Measurements from ENCODE around the gene IFT20. TPM values are rescaled to one million over a fixed set of nuclear protein-coding genes. Genes with fewer than 3 reads are reported as not detected.

Gene IFT20
- total and polyA plus RNA-seq, 2 of the 13 experiments (the other 11 are each of a cell fraction or from before 2014, with no cell fraction given): 28.0 to 37.8 TPM

- no peak for TF ChIP-seq ZBTB43 (CRISPR knock-in tag; conservative IDR thresholded peaks at IDR 0.05)
- peak in 1 of 2 experiments; percentile 28; a peak in 1 of 4 replicates for TF ChIP-seq HMGXB4 (CRISPR knock-in tag; IDR thresholded peaks at IDR 0.05; ENCODE audit: borderline replicate concordance in 1 of 2, low read depth in 1 of 2)
- no peak for TF ChIP-seq ZFP41 (CRISPR knock-in tag; IDR thresholded peaks at IDR 0.05; ENCODE audit: borderline replicate concordance)
- no peak for TF ChIP-seq FOXO1 (CRISPR knock-in tag; IDR thresholded peaks at IDR 0.05)
- TF ChIP-seq ZNF883 (CRISPR knock-in tag; IDR thresholded peaks at IDR 0.05; ENCODE audit: not compliant biosample characterization): peak; percentile 54
- TF ChIP-seq ZNF530 (CRISPR knock-in tag; IDR thresholded peaks at IDR 0.05; ENCODE audit: low read depth): 0 out of 2 replicates have a peak, but pooled peaks have one; percentile 40
- TF ChIP-seq SNAPC2 (CRISPR knock-in tag; IDR thresholded peaks at IDR 0.05): no peak
- no peak for TF ChIP-seq FLYWCH1 (CRISPR knock-in tag; IDR thresholded peaks at IDR 0.05)
- no peak for TF ChIP-seq ZNF513 (CRISPR knock-in tag; conservative IDR thresholded peaks at IDR 0.05)
- TF ChIP-seq RFXAP (CRISPR knock-in tag; IDR thresholded peaks at IDR 0.05; ENCODE audit: borderline replicate concordance): no peak
- peak; percentile 58; the same call in 1 of the 2 replicates for TF ChIP-seq ZC3H4 (CRISPR knock-in tag; IDR thresholded peaks at IDR 0.05; ENCODE audit: borderline replicate concordance)
- TF ChIP-seq HOXA7 (CRISPR knock-in tag; IDR thresholded peaks at IDR 0.05): no peak; the same call in 1 of the 2 replicates
- TF ChIP-seq THAP7 (CRISPR knock-in tag; IDR thresholded peaks at IDR 0.05): 0 out of 2 replicates have a peak, but pooled peaks have one; percentile 40
- no peak for TF ChIP-seq ZNF891 (CRISPR knock-in tag; IDR thresholded peaks at IDR 0.05)
- no peak for TF ChIP-seq CEBPG (CRISPR knock-in tag; IDR thresholded peaks at IDR 0.05)
- peak; percentile 39; the same call in 1 of the 2 replicates for TF ChIP-seq ZNF33B (CRISPR knock-in tag; IDR thresholded peaks at IDR 0.05)
- TF ChIP-seq ESRRA (CRISPR knock-in tag; IDR thresholded peaks at IDR 0.05; ENCODE audit: low read depth): no peak; the same call in 1 of the 2 replicates
- peak; percentile 65; the same call in 1 of the 2 replicates for TF ChIP-seq ZNF687 (CRISPR knock-in tag; IDR thresholded peaks at IDR 0.05)
- no peak for TF ChIP-seq ZNF564 (CRISPR knock-in tag; IDR thresholded peaks at IDR 0.05)
Observed at GRCh38 chr17:28317966-28318758, 17.1 kb downstream of the IFT20 start (continued).

Measured in HepG2 (cell line).